HepG2 (cell line): ENCODE results near the gene ELMOD3. TPM values are rescaled to one million over a fixed set of nuclear protein-coding genes. Genes with fewer than 3 reads are reported as not detected.

Source experiments
- AKAP8 ChIP-seq: sonication (generic); formaldehyde crosslinking; IDR thresholded peaks from 2 replicates; pipeline ENCODE4 v1.5.1; 2020; ENCODE audit warnings: mild to moderate bottlenecking, missing genetic modification reagents
- CBX1 ChIP-seq: IDR thresholded peaks from one replicate; pipeline ENCODE4 v1.6.1; 2016; ENCODE audit warnings: antibody characterized with exemption, low read depth
- DR1 ChIP-seq: sonication (generic); formaldehyde crosslinking; IDR thresholded peaks from 2 replicates; pipeline ENCODE4 v1.8.0; 2021; ENCODE audit warnings: mild to moderate bottlenecking, missing genetic modification reagents, inconsistent platforms
- EHMT2 ChIP-seq: fragments of 200-600 bp; sonication (generic); IDR thresholded peaks from 2 replicates; pipeline ENCODE4 v1.7.0; 2017; ENCODE audit warnings: antibody characterized with exemption, low read depth, low read length, borderline replicate concordance
- ELF1 ChIP-seq: sonication (generic); formaldehyde crosslinking; IDR thresholded peaks from 2 replicates; pipeline ENCODE4 v1.4.0; 2020; ENCODE audit warnings: missing genetic modification reagents
- GTF2F1 ChIP-seq: fragments of 150-350 bp; IDR thresholded peaks from 2 replicates; pipeline ENCODE4 v1.6.1; 2014; ENCODE audit warnings: low read length
- KLF13 ChIP-seq: sonication (generic); formaldehyde crosslinking; IDR thresholded peaks from 2 replicates; pipeline ENCODE4 v1.4.0; 2020; ENCODE audit warnings: mild to moderate bottlenecking, missing genetic modification reagents
- MEIS1 ChIP-seq: sonication (generic); formaldehyde crosslinking; IDR thresholded peaks from 2 replicates; pipeline ENCODE4 v1.9.0; 2021; ENCODE audit warnings: mild to moderate bottlenecking, missing genetic modification reagents, moderate library complexity, borderline replicate concordance
- PCBP1 ChIP-seq: fragments of 200-400 bp; formaldehyde crosslinking; IDR thresholded peaks from 2 replicates; pipeline ENCODE4 v1.6.1; 2017; ENCODE audit warnings: mild to moderate bottlenecking, low read depth, low read length, borderline replicate concordance
- RFX3 ChIP-seq: IDR thresholded peaks from 2 replicates; pipeline ENCODE4 v1.6.1; 2016; ENCODE audit warnings: missing biosample characterization, missing genetic modification reagents
- RFXAP ChIP-seq: sonication (generic); formaldehyde crosslinking; IDR thresholded peaks from 2 replicates; pipeline ENCODE4 v1.4.0; 2020; ENCODE audit warnings: missing genetic modification reagents, borderline replicate concordance
- SP140L ChIP-seq: sonication (generic); formaldehyde crosslinking; IDR thresholded peaks from 2 replicates; pipeline ENCODE4 v1.4.0; 2020; ENCODE audit warnings: missing genetic modification reagents, borderline replicate concordance
- TEAD2 ChIP-seq: sonication (generic); formaldehyde crosslinking; IDR thresholded peaks from 2 replicates; pipeline ENCODE4 v1.9.0; 2021; ENCODE audit warnings: missing genetic modification reagents
- ZBTB4 ChIP-seq: sonication (generic); formaldehyde crosslinking; IDR thresholded peaks from 2 replicates; pipeline ENCODE4 v1.4.0; 2020; ENCODE audit warnings: missing genetic modification reagents, mild to moderate bottlenecking, borderline replicate concordance
- ZBTB7A ChIP-seq: sonication (generic); formaldehyde crosslinking; IDR thresholded peaks from 2 replicates; pipeline ENCODE4 v1.8.0; 2022; ENCODE audit warnings: mild to moderate bottlenecking, missing genetic modification reagents
- ZNF224 ChIP-seq: sonication (generic); formaldehyde crosslinking; IDR thresholded peaks from 2 replicates; pipeline ENCODE4 v1.5.0; 2020; ENCODE audit warnings: mild to moderate bottlenecking, missing genetic modification reagents
- ZNF430 ChIP-seq: sonication (generic); formaldehyde crosslinking; IDR thresholded peaks from 2 replicates; pipeline ENCODE4 v1.9.0; 2021; ENCODE audit warnings: mild to moderate bottlenecking, missing genetic modification reagents
- ZNF468 ChIP-seq: sonication (generic); formaldehyde crosslinking; IDR thresholded peaks from 2 replicates; pipeline ENCODE4 v1.8.0; 2022; ENCODE audit warnings: mild to moderate bottlenecking, moderate library complexity, missing genetic modification reagents
- ZNF564 ChIP-seq: sonication (generic); formaldehyde crosslinking; IDR thresholded peaks from 2 replicates; pipeline ENCODE4 v1.8.1; 2023; ENCODE audit warnings: mild to moderate bottlenecking, missing genetic modification reagents
- ZNF687 ChIP-seq: sonication (generic); formaldehyde crosslinking; IDR thresholded peaks from 2 replicates; pipeline ENCODE4 v1.5.1; 2020; ENCODE audit warnings: mild to moderate bottlenecking, missing genetic modification reagents, moderate library complexity
- ZNF7 ChIP-seq: IDR thresholded peaks from 2 replicates; pipeline ENCODE4 v1.6.1; 2016; ENCODE audit warnings: missing biosample characterization, missing genetic modification reagents
- polyA plus RNA-seq, 8 experiments: library from polyadenylated mRNA; depleted of rRNA in 3 of 8; stranded (reverse) in 7 of 8; unstranded in 1 of 8; fragments of >200 nt; fragmentation: Illumina TruSeq in 4 of 8; extraction: Trizol in 4 of 8; gene quantifications; 2 replicates each; pipeline versions ENCODE4 v1.2.1 to v1.2.3, GENCODE V29; 2011 to 2016; ENCODE audit warnings: low read depth in 4 of 8, missing spikeins in 1 of 8, mixed read lengths in 1 of 8; ENCODE audit not compliant: insufficient read depth in 1 of 8
- total RNA-seq, 5 experiments: library from RNA; depleted of rRNA; stranded (reverse); fragments of >200 nt; fragmentation: Illumina TruSeq; extraction: Trizol; gene quantifications; 2 replicates each; pipeline ENCODE4 v1.2.3, GENCODE V29; 2016; ENCODE audit warnings: low read depth in 1 of 5

Gene ELMOD3
- total and polyA plus RNA-seq, 2 of the 13 experiments (the other 11 are each of a cell fraction or from before 2014, with no cell fraction given), result 13.3 to 19.5 TPM

- TF ChIP-seq ZNF224, result peak; percentile 90; the same call in 1 of the 2 replicates
- TF ChIP-seq MEIS1 (CRISPR knock-in tag), result peak; percentile 83; the same call in 1 of the 2 replicates
- TF ChIP-seq ZNF687 (CRISPR knock-in tag), result peak; percentile 99
- TF ChIP-seq AKAP8, result no peak; the same call in 1 of the 2 replicates
- no peak for TF ChIP-seq EHMT2
- TF ChIP-seq CBX1, result peak; percentile 79
- peak; percentile 97 for TF ChIP-seq DR1 (CRISPR knock-in tag)
- peak; percentile 75; the same call in 1 of the 2 replicates for TF ChIP-seq GTF2F1
- TF ChIP-seq ZNF564 (CRISPR knock-in tag), result peak; percentile 89
- TF ChIP-seq PCBP1, result peak; percentile 97
- peak; percentile 96 for TF ChIP-seq ZNF430
- no peak for TF ChIP-seq SP140L (CRISPR knock-in tag)
- TF ChIP-seq TEAD2 (CRISPR knock-in tag), result peak; percentile 92
- TF ChIP-seq ZNF7 (CRISPR knock-in tag), result 0 out of 2 replicates have a peak, but pooled peaks have one; percentile 13
- peak; percentile 96 for TF ChIP-seq ELF1 (CRISPR knock-in tag)
- peak; percentile 89; the same call in 1 of the 2 replicates for TF ChIP-seq KLF13
- TF ChIP-seq RFX3 (CRISPR knock-in tag), result no peak
- peak; percentile 68; the same call in 1 of the 2 replicates for TF ChIP-seq ZBTB7A (CRISPR knock-in tag)
- peak; percentile 90 for TF ChIP-seq RFXAP (CRISPR knock-in tag)
- peak; percentile 42; the same call in 1 of the 2 replicates for TF ChIP-seq ZNF468 (CRISPR knock-in tag)
- TF ChIP-seq ZBTB4 (CRISPR knock-in tag), result peak; percentile 96; the same call in 1 of the 2 replicates
Observed at GRCh38 chr2:85327822-85328617, 26.5 kb upstream of the ELMOD3 start, which contains the start of gene TGOLN2 (continued).
